ELR (cell line): ENCODE results near the gene CAVIN3.

Experiments
- DNase-seq: peaks from one replicate; pipeline ENCODE4 v3.0.0-alpha.2; 2015; ENCODE audit warnings: low read depth

The CAVIN3 gene

DNA sequence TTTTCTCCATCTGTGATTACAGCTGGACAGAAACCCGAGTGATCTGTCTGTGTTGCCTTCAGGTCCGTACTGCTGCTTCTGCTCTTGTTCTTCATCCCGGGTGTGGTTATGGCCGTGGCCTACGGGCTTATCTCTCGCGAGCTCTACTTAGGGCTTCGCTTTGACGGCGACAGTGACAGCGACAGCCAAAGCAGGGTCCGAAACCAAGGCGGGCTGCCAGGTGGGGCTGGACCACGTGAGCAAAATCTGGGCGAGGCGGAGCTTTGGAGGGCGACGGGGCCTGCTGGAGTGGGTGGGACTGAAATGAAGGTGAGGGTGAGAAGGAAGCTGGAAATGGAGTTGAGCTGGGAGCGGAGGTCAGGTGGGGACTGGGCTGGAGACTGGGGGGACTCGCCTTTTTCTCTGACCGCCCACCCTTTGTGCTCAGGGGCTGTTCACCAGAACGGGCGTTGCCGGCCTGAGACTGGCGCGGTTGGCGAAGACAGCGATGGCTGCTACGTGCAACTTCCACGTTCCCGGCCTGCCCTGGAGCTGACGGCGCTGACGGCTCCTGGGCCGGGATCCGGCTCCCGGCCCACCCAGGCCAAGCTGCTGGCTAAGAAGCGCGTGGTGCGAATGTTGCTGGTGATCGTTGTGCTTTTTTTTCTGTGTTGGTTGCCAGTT is 49.6 kb downstream of the CAVIN3 start:
- DNase-seq = no peak

DNA sequence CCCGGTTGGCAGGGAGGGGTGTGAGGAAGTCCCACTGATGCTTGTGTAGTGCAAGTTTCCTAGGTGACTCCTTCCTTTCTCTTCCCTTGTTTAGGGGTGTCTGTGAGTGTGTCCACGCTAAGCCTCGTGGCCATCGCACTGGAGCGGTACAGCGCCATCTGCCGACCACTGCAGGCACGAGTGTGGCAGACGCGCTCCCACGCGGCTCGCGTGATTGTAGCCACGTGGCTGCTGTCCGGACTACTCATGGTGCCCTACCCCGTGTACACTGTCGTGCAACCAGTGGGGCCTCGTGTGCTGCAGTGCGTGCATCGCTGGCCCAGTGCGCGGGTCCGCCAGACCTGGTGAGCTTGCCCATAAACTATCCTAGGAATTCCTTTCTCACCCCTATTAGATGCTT is 50.3 kb downstream of the CAVIN3 start:
- DNase-seq = no peak
